B cell (primary cell): Measurements from ENCODE around the gene PDXK. TPM values are rescaled to one million over a fixed set of nuclear protein-coding genes. Genes with fewer than 3 reads are reported as not detected.

Experiments used
- ATAC-seq: fragments of 200-7000 bp; cut with Tn5 transposase; one replicate; pipeline ENCODE4 v1.10.0; 2021; ENCODE audit warnings: low read depth, mild to moderate bottlenecking, moderate number of reproducible peaks, moderate library complexity
- CTCF ChIA-PET: fragments of 350-600 bp; sonication (Branson Sonifier 250); formaldehyde crosslinking; loops from one replicate; lab custom pipeline; 2021; ENCODE audit warnings: antibody characterized with exemption, inconsistent platforms; lab: Charles Lee
- POLR2A ChIA-PET: fragments of 350-600 bp; sonication (Branson Sonifier 250); formaldehyde crosslinking; loops from one replicate; lab custom pipeline; 2021; ENCODE audit warnings: antibody characterized with exemption; lab: Charles Lee
- DNase-seq: peaks from one replicate; pipeline ENCODE4 v3.0.0; 2013
- H2AFZ ChIP-seq: 2 replicates; pipeline ENCODE4 v1.6.1; 2012; ENCODE audit warnings: mild to moderate bottlenecking, low read depth, low read length; ENCODE audit not compliant: insufficient read depth, poor library complexity, severe bottlenecking
- H3K27ac ChIP-seq, 2 donors: 1 replicate in 1 of 2; 2 replicates in 1 of 2; pipeline ENCODE4 v1.5.1; 2012 to 2013; ENCODE audit warnings: low read length in 2 of 2, mild to moderate bottlenecking in 2 of 2, moderate library complexity in 1 of 2
- H3K27me3 ChIP-seq, 4 experiments: fragments of 200-600 bp in 1 of 4; sonication (generic) in 1 of 4; replicated peaks in 1 of 4; 1 replicate in 2 of 4; 2 replicates in 2 of 4; pipeline versions ENCODE4 v1.6.1 to v1.7.0; 2013 to 2016; ENCODE audit warnings: low read length in 3 of 4, mild to moderate bottlenecking in 2 of 4, mixed read lengths in 1 of 4, moderate library complexity in 1 of 4; ENCODE audit not compliant: insufficient read depth in 4 of 4, control insufficient read depth in 3 of 4; ENCODE audit errors: control extremely low read depth in 1 of 4
- H3K36me3 ChIP-seq, 2 experiments: replicated peaks in 1 of 2; 1 replicate in 1 of 2; 2 replicates in 1 of 2; pipeline versions ENCODE4 v1.6.1 to v1.7.1; 2013; ENCODE audit warnings: low read length in 1 of 2; ENCODE audit not compliant: insufficient read depth in 2 of 2, control insufficient read depth in 1 of 2; ENCODE audit errors: control extremely low read depth in 1 of 2, extremely low read depth in 1 of 2
- H3K4me1 ChIP-seq, 2 donors: fragments of 200-600 bp in 1 of 2; sonication (generic) in 1 of 2; 1 replicate in 1 of 2; 2 replicates in 1 of 2; pipeline versions ENCODE4 v1.5.1 to v1.6.1; 2013 to 2017; ENCODE audit warnings: low read length in 2 of 2; ENCODE audit not compliant: control insufficient read depth in 2 of 2, insufficient read depth in 2 of 2
- H3K4me2 ChIP-seq: replicated peaks from 2 replicates; pipeline ENCODE3; 2012; ENCODE audit warnings: mild to moderate bottlenecking, low read depth, low read length; ENCODE audit not compliant: poor library complexity, severe bottlenecking
- H3K4me3 ChIP-seq, 5 experiments: fragments of 200-600 bp in 1 of 5; sonication (generic) in 1 of 5; 1 replicate in 3 of 5; 2 replicates in 2 of 5; pipeline versions ENCODE4 v1.5.1 to v1.7.0; 2011 to 2016; ENCODE audit warnings: low read length in 4 of 5, mild to moderate bottlenecking in 4 of 5, low read depth in 2 of 5, control low read depth in 1 of 5, moderate library complexity in 1 of 5; ENCODE audit not compliant: insufficient read depth in 1 of 5; ENCODE audit errors: control extremely low read depth in 1 of 5, extremely low read depth in 1 of 5
- H3K79me2 ChIP-seq: fragments of 200-600 bp; sonication (generic); one replicate; pipeline ENCODE4 v1.6.0; 2016; ENCODE audit warnings: low read length; ENCODE audit not compliant: control insufficient read depth, insufficient read depth
- H3K9ac ChIP-seq: fragments of 200-600 bp; sonication (generic); 2 replicates; pipeline ENCODE4 v1.6.1; 2017; ENCODE audit warnings: mild to moderate bottlenecking, low read length, moderate library complexity
- H3K9me3 ChIP-seq, 3 donors: one replicate each; pipeline versions ENCODE4 v1.6.1 to v1.7.1; 2013; ENCODE audit warnings: low read length in 2 of 3; ENCODE audit not compliant: control insufficient read depth in 2 of 3, insufficient read depth in 1 of 3; ENCODE audit errors: control extremely low read depth in 1 of 3
- H4K20me1 ChIP-seq: 2 replicates; pipeline ENCODE4 v1.6.0; 2012; ENCODE audit warnings: mild to moderate bottlenecking, low read length; ENCODE audit not compliant: insufficient read depth, control insufficient read depth, poor library complexity, severe bottlenecking
- H3K27ac Mint-ChIP-seq: one replicate; pipeline ENCODE4 v1.8.0; 2021; ENCODE audit warnings: mixed read lengths
- H3K27me3 Mint-ChIP-seq: one replicate; pipeline ENCODE4 v1.8.0; 2021; ENCODE audit warnings: mixed read lengths
- H3K4me1 Mint-ChIP-seq: one replicate; pipeline ENCODE4 v1.8.0; 2021; ENCODE audit warnings: mixed read lengths
- H3K4me3 Mint-ChIP-seq: one replicate; pipeline ENCODE4 v1.8.0; 2021; ENCODE audit warnings: mixed read lengths
- H3K9me3 Mint-ChIP-seq: one replicate; pipeline ENCODE4 v1.8.0; 2022; ENCODE audit warnings: mixed read lengths; ENCODE audit not compliant: insufficient read depth
- CTCF ChIP-seq: fragments of 200-600 bp; IDR thresholded peaks from one replicate; pipeline ENCODE4 v1.8.0; 2022; ENCODE audit warnings: antibody characterized with exemption, mild to moderate bottlenecking
- EZH2 ChIP-seq: IDR thresholded peaks from 2 replicates; pipeline ENCODE4 v1.6.1; 2012; ENCODE audit warnings: borderline replicate concordance, low read depth, mild to moderate bottlenecking, moderate library complexity, low read length; ENCODE audit not compliant: insufficient read depth, poor library complexity, severe bottlenecking
- WGBS: methylation state at CpG from one replicate; pipeline ENCODE4 v1.1.5; 2013; ENCODE audit warnings: missing lambda C conversion rate; ENCODE audit not compliant: insufficient coverage; 5-methylcytosine and 5-hydroxymethylcytosine counted together
- intact Hi-C: fragments of 100-400 bp; cut with micrococcal nuclease; formaldehyde crosslinking; loops from one replicate; pipeline ENCODE4 v1.10.0; 2022
- polyA plus RNA-seq: library from polyadenylated mRNA; depleted of rRNA; stranded (reverse); fragments of >200 nt; gene quantifications from 2 replicates; pipeline ENCODE4 v1.2.3, GENCODE V29; 2012
- total RNA-seq, 2 donors: library from RNA; stranded (reverse); fragments of 120-200 nt in 1 of 2; gene quantifications; 1 replicate in 1 of 2; 2 replicates in 1 of 2; pipeline versions ENCODE4 v1.2.3 to v1.2.4, GENCODE V29; 2013 to 2022

PDXK gene
- total and polyA plus RNA-seq, 2 donors (not counting 1 experiment from before 2014, with no cell fraction given) = 31.1 to 102 TPM

GRCh38 chr21:43669828-43670605 lies 48.9 kb upstream of the PDXK start:
- H3K27ac Mint-ChIP-seq = no peak overlapping the region
- no peak for TF ChIP-seq CTCF
- no peak for TF ChIP-seq EZH2
- Histone ChIP-seq H3K4me2 (no peak overlapping the region), H3K9me3 (peaks cover 0 to 3% (median 0%) of the 10 kb centered on the region in 3 donors), H3K4me3 (no peak overlapping the region), H4K20me1 (peaks cover 47% of the 10 kb centered on the region), H3K27ac (no peak overlapping the region), H3K9ac (no peak overlapping the region), H3K4me1 (no peaks in the 10 kb centered on the region), H2AFZ (no peak overlapping the region), H3K36me3 (peaks cover 2 to 45% of the 10 kb centered on the region in 2 experiments), H3K79me2 (peaks cover 68% of the 10 kb centered on the region), H3K27me3 (no peaks in the 10 kb centered on the region)
- ChIA-PET POLR2A (no interaction called here), CTCF (no interaction called here)
- peaks cover 11% of the 10 kb centered on the region for H3K4me1 Mint-ChIP-seq
- ATAC-seq (no peak), DNase-seq (no peak)
- H3K9me3 Mint-ChIP-seq = no peaks in the 10 kb centered on the region
- WGBS = 92% methylated on average over 19 of the region's 20 CpGs
- no peaks in the 10 kb centered on the region for H3K27me3 Mint-ChIP-seq
- intact Hi-C loops = no loop called here
- no peak overlapping the region for H3K4me3 Mint-ChIP-seq

GRCh38 chr21:43675871-43676270 lies 43.1 kb upstream of the PDXK start:
- no peaks in the 10 kb centered on the region for H3K4me1 ChIP-seq
- H2AFZ ChIP-seq = no peak overlapping the region
- intact Hi-C loops = no loop called here
- POLR2A ChIA-PET = no interaction called here
- no peak overlapping the region for H3K4me3 Mint-ChIP-seq
- CTCF ChIA-PET = no interaction called here
- peaks cover 18% of the 10 kb centered on the region for H3K79me2 ChIP-seq
- ATAC-seq = no peak
- H3K27me3 ChIP-seq = no peaks in the 10 kb centered on the region
- no peak overlapping the region for H3K9ac ChIP-seq
- H3K4me2 ChIP-seq = no peak overlapping the region
- H3K27ac ChIP-seq = no peak overlapping the region
- H3K36me3 ChIP-seq = peaks cover 4 to 52% of the 10 kb centered on the region in 2 experiments
- DNase-seq = no peak
- no peaks in the 10 kb centered on the region for H3K27me3 Mint-ChIP-seq
- 100% methylated on average over 1 of the region's 3 CpGs for WGBS
- H4K20me1 ChIP-seq = no peaks in the 10 kb centered on the region
- no peak overlapping the region for H3K27ac Mint-ChIP-seq
- H3K9me3 Mint-ChIP-seq = no peaks in the 10 kb centered on the region
- no peaks in the 10 kb centered on the region for H3K4me1 Mint-ChIP-seq
- TF ChIP-seq CTCF = no peak
- TF ChIP-seq EZH2 = no peak
- H3K4me3 ChIP-seq = no peak overlapping the region
- no peaks in the 10 kb centered on the region for H3K9me3 ChIP-seq
